ENCODE data around the gene TSPAN12. TPM values are rescaled to one million over a fixed set of nuclear protein-coding genes. Genes with fewer than 3 reads are reported as not detected.

Gene TSPAN12
- total and polyA plus RNA-seq, 2 donors (not counting 1 experiment from before 2014, with no cell fraction given): not detected

DNA sequence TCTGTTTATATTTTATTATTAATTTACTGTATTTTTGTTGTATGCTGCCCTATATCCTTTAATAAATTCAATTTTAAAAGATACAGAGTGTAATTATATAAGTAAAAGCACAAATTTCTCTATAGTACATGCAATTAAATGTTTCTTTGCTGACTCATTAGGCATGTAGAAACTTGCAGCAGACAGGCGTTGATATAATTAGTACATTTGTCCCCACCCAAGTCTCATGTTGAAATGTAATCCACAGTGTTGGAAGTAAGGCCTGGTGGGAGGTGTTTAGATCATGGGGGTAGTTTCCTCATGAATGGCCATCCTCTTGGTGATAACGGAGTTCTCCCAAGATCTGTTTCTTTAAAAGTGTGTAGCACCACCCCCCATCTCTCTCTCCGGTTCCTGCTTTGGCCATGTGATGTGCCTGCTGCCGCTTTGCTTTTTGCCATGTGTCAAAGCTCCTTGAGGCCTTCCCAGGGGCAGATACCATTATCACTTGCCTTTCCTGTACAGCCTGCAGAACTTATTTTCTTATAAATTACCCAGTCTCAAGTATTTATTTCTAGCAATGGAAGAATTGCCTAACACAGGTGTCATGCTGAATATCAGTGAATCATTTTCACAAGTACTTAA lies 63.7 kb downstream of the TSPAN12 start:
- no peaks in the 10 kb centered on the region for H3K9me3 Mint-ChIP-seq (ENCODE audit: insufficient read depth)
- no peaks in the 10 kb centered on the region for H3K4me1 ChIP-seq (ENCODE audit: control insufficient read depth in 2 of 2, insufficient read depth in 2 of 2, low read length in 2 of 2)
- H3K4me1 Mint-ChIP-seq: no peaks in the 10 kb centered on the region
- no peak overlapping the region for H3K27ac Mint-ChIP-seq
- no peaks in the 10 kb centered on the region for H3K27me3 ChIP-seq (replicated peaks in 1 of 4; ENCODE audit: control extremely low read depth in 1 of 4, control insufficient read depth in 3 of 4, insufficient read depth in 4 of 4, low read length in 3 of 4)
- no peaks in the 10 kb centered on the region for H3K79me2 ChIP-seq (ENCODE audit: control insufficient read depth, insufficient read depth, low read length)
- TF ChIP-seq EZH2 (IDR thresholded peaks at IDR 0.05; ENCODE audit: borderline replicate concordance, insufficient read depth, low read depth, low read length, poor library complexity, severe bottlenecking): no peak
- TF ChIP-seq, protein P1, sequence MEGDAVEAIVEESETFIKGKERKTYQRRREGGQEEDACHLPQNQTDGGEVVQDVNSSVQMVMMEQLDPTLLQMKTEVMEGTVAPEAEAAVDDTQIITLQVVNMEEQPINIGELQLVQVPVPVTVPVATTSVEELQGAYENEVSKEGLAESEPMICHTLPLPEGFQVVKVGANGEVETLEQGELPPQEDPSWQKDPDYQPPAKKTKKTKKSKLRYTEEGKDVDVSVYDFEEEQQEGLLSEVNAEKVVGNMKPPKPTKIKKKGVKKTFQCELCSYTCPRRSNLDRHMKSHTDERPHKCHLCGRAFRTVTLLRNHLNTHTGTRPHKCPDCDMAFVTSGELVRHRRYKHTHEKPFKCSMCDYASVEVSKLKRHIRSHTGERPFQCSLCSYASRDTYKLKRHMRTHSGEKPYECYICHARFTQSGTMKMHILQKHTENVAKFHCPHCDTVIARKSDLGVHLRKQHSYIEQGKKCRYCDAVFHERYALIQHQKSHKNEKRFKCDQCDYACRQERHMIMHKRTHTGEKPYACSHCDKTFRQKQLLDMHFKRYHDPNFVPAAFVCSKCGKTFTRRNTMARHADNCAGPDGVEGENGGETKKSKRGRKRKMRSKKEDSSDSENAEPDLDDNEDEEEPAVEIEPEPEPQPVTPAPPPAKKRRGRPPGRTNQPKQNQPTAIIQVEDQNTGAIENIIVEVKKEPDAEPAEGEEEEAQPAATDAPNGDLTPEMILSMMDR (IDR thresholded peaks at IDR 0.05): no peak
- no peak overlapping the region for H3K9ac ChIP-seq (ENCODE audit: low read length)
- H4K20me1 ChIP-seq (ENCODE audit: control insufficient read depth, insufficient read depth, low read length, poor library complexity, severe bottlenecking): no peaks in the 10 kb centered on the region
- 95% methylated on average over 3 of the region's 4 CpGs for WGBS (ENCODE audit: insufficient coverage)
- ChIA-PET POLR2A (no interaction called here), CTCF (interaction anchor here (1.2 to 4.3 kb wide), 4 partner anchors 8 to 314 kb away, joined by 4 to 33 read pairs (median 10); no protein-coding TSS in a partner anchor)
- intact Hi-C loops (cut with micrococcal nuclease): loop anchor here (10.0 kb wide), 1 partner anchor 541 kb away; no protein-coding TSS in a partner anchor
- no peak overlapping the region for H3K4me3 Mint-ChIP-seq
- no peak overlapping the region for H3K4me2 ChIP-seq (replicated peaks; ENCODE audit: low read depth, low read length, poor library complexity, severe bottlenecking)
- H3K27ac ChIP-seq (ENCODE audit: low read length in 2 of 2): no peak overlapping the region
- H3K4me3 ChIP-seq (ENCODE audit: control extremely low read depth in 1 of 5, extremely low read depth in 1 of 5, insufficient read depth in 1 of 5, low read depth in 2 of 5, low read length in 4 of 5): no peak overlapping the region
- no peak for ATAC-seq (ENCODE audit: low read depth)
- H3K27me3 Mint-ChIP-seq: peaks cover 10% of the 10 kb centered on the region
- no peaks in the 10 kb centered on the region for H3K36me3 ChIP-seq (replicated peaks in 1 of 2; ENCODE audit: control extremely low read depth in 1 of 2, control insufficient read depth in 1 of 2, extremely low read depth in 1 of 2, insufficient read depth in 2 of 2, low read length in 1 of 2)
- no peaks in the 10 kb centered on the region for H3K9me3 ChIP-seq (ENCODE audit: control extremely low read depth in 1 of 3, control insufficient read depth in 2 of 3, insufficient read depth in 1 of 3, low read length in 2 of 3)
- no peak for DNase-seq
- no peak overlapping the region for H2AFZ ChIP-seq (ENCODE audit: insufficient read depth, low read depth, low read length, poor library complexity, severe bottlenecking)

DNA sequence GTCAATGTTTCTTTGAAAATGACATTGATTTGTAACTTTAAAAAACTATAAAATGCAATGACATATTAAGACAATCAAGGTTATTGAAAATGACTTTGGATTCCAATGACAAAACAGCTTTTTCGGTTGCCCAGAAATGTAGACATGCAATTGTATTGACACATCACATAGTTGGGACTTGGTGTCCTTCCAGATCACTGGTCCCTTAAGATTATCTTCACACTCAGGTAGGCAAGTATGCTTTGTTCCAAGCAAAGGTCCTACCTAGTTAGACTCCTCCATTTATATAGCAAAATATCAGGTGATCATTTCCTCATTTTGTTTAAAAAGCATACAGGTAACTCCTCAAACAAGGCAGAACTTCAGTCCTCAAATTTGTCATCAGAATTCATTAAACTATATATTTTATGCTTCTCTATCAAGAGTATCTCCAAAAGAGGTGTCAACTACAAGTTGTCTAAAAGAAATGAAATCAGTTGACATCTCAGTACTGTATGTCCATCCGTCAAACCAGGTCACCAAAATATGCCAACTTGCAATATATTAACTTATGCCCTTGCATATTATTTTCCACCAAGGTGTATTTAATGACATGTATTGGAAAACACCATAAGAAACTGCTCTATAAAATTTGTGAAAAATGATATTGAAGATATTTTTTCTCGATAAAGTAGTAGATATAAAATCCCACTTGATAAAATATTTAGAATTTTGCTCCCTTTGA lies 64.6 kb downstream of the TSPAN12 start:
- H3K27me3 ChIP-seq (replicated peaks in 1 of 4; ENCODE audit: control extremely low read depth in 1 of 4, control insufficient read depth in 3 of 4, insufficient read depth in 4 of 4, low read length in 3 of 4): no peaks in the 10 kb centered on the region
- no peaks in the 10 kb centered on the region for H4K20me1 ChIP-seq (ENCODE audit: control insufficient read depth, insufficient read depth, low read length, poor library complexity, severe bottlenecking)
- ChIA-PET CTCF (interaction anchor here (1.4 to 3.4 kb wide), 10 partner anchors 9 to 1200 kb away, joined by 3 to 22 read pairs (median 12); no protein-coding TSS in a partner anchor), POLR2A (no interaction called here)
- no peaks in the 10 kb centered on the region for H3K4me1 Mint-ChIP-seq
- WGBS (ENCODE audit: insufficient coverage): 100% methylated on average over 1 of the region's 3 CpGs
- H3K4me1 ChIP-seq (ENCODE audit: control insufficient read depth in 2 of 2, insufficient read depth in 2 of 2, low read length in 2 of 2): no peaks in the 10 kb centered on the region
- H3K4me3 Mint-ChIP-seq: no peak overlapping the region
- H3K27ac ChIP-seq (ENCODE audit: low read length in 2 of 2): no peak overlapping the region
- no peak overlapping the region for H3K4me2 ChIP-seq (replicated peaks; ENCODE audit: low read depth, low read length, poor library complexity, severe bottlenecking)
- H3K79me2 ChIP-seq (ENCODE audit: control insufficient read depth, insufficient read depth, low read length): no peaks in the 10 kb centered on the region
- DNase-seq: no peak
- H2AFZ ChIP-seq (ENCODE audit: insufficient read depth, low read depth, low read length, poor library complexity, severe bottlenecking): no peak overlapping the region
- no peaks in the 10 kb centered on the region for H3K36me3 ChIP-seq (replicated peaks in 1 of 2; ENCODE audit: control extremely low read depth in 1 of 2, control insufficient read depth in 1 of 2, extremely low read depth in 1 of 2, insufficient read depth in 2 of 2, low read length in 1 of 2)
- no peak overlapping the region for H3K9ac ChIP-seq (ENCODE audit: low read length)
- TF ChIP-seq EZH2 (IDR thresholded peaks at IDR 0.05; ENCODE audit: borderline replicate concordance, insufficient read depth, low read depth, low read length, poor library complexity, severe bottlenecking): no peak
- TF ChIP-seq, protein P1 (IDR thresholded peaks at IDR 0.05): no peak
- no peak overlapping the region for H3K4me3 ChIP-seq (ENCODE audit: control extremely low read depth in 1 of 5, extremely low read depth in 1 of 5, insufficient read depth in 1 of 5, low read depth in 2 of 5, low read length in 4 of 5)
- no peaks in the 10 kb centered on the region for H3K9me3 Mint-ChIP-seq (ENCODE audit: insufficient read depth)
- no peak overlapping the region for H3K27ac Mint-ChIP-seq
- H3K27me3 Mint-ChIP-seq: peaks cover 12% of the 10 kb centered on the region
- no peak for ATAC-seq (ENCODE audit: low read depth)
- no peaks in the 10 kb centered on the region for H3K9me3 ChIP-seq (ENCODE audit: control extremely low read depth in 1 of 3, control insufficient read depth in 2 of 3, insufficient read depth in 1 of 3, low read length in 2 of 3)
- intact Hi-C loops (cut with micrococcal nuclease): loop anchor here (2.0 to 10.0 kb wide), 2 partner anchors 541 to 1201 kb away; no protein-coding TSS in a partner anchor
